HepG2 (cell line): ENCODE data around the gene FOXN3. TPM values are rescaled to one million over a fixed set of nuclear protein-coding genes. Genes with fewer than 3 reads are reported as not detected.

Experiments used
- DR1 ChIP-seq: sonication (generic); formaldehyde crosslinking; IDR thresholded peaks from 2 replicates; pipeline ENCODE4 v1.8.0; 2021; ENCODE audit warnings: mild to moderate bottlenecking, missing genetic modification reagents, inconsistent platforms
- FIP1L1 ChIP-seq: fragments of 200-400 bp; formaldehyde crosslinking; IDR thresholded peaks from 2 replicates; pipeline ENCODE4 v1.6.1; 2018; ENCODE audit warnings: low read depth, mild to moderate bottlenecking, low read length, moderate library complexity, borderline replicate concordance; ENCODE audit not compliant: insufficient read depth
- KDM5A ChIP-seq: fragments of 200-600 bp; sonication (generic); IDR thresholded peaks from 2 replicates; pipeline ENCODE4 v1.7.0; 2018; ENCODE audit warnings: antibody characterized with exemption, mild to moderate bottlenecking, low read length, borderline replicate concordance
- MXI1 ChIP-seq: IDR thresholded peaks from 3 replicates; pipeline ENCODE4 v1.6.1; 2012; ENCODE audit warnings: low read depth, low read length, inconsistent platforms, borderline replicate concordance
- MYC ChIP-seq: sonication (generic); formaldehyde crosslinking; IDR thresholded peaks from 2 replicates; pipeline ENCODE4 v1.9.0; 2021; ENCODE audit warnings: missing genetic modification reagents, borderline replicate concordance
- PHF21A ChIP-seq: sonication (generic); formaldehyde crosslinking; IDR thresholded peaks from 2 replicates; pipeline ENCODE4 v1.5.0; 2020; ENCODE audit warnings: mild to moderate bottlenecking, missing genetic modification reagents
- RBFOX2 ChIP-seq: fragments of 200-400 bp; formaldehyde crosslinking; IDR thresholded peaks from 2 replicates; pipeline ENCODE4 v1.6.1; 2017; ENCODE audit warnings: low read depth, mild to moderate bottlenecking, low read length
- ZNF160 ChIP-seq: sonication (generic); formaldehyde crosslinking; IDR thresholded peaks from 2 replicates; pipeline ENCODE4 v1.8.0; 2022; ENCODE audit warnings: mild to moderate bottlenecking, inconsistent platforms, missing genetic modification reagents
- ZNF670 ChIP-seq: sonication (generic); formaldehyde crosslinking; IDR thresholded peaks from 2 replicates; pipeline ENCODE4 v1.8.0; 2022; ENCODE audit warnings: mild to moderate bottlenecking, missing genetic modification reagents, borderline replicate concordance
- ZNF891 ChIP-seq: sonication (generic); formaldehyde crosslinking; IDR thresholded peaks from 2 replicates; pipeline ENCODE4 v1.5.0; 2020; ENCODE audit warnings: mild to moderate bottlenecking, missing genetic modification reagents
- polyA plus RNA-seq, 8 experiments: library from polyadenylated mRNA; depleted of rRNA in 3 of 8; stranded (reverse) in 7 of 8; unstranded in 1 of 8; fragments of >200 nt; fragmentation: Illumina TruSeq in 4 of 8; extraction: Trizol in 4 of 8; gene quantifications; 2 replicates each; pipeline versions ENCODE4 v1.2.1 to v1.2.3, GENCODE V29; 2011 to 2016; ENCODE audit warnings: low read depth in 4 of 8, missing spikeins in 1 of 8, mixed read lengths in 1 of 8; ENCODE audit not compliant: insufficient read depth in 1 of 8
- total RNA-seq, 5 experiments: library from RNA; depleted of rRNA; stranded (reverse); fragments of >200 nt; fragmentation: Illumina TruSeq; extraction: Trizol; gene quantifications; 2 replicates each; pipeline ENCODE4 v1.2.3, GENCODE V29; 2016; ENCODE audit warnings: low read depth in 1 of 5
- TF ChIP-seq, protein P1 (sequence below), 2 experiments: fragments of 450-650 bp in 1 of 2; sonication (generic) in 1 of 2; formaldehyde crosslinking in 1 of 2; IDR thresholded peaks; 2 replicates each; pipeline versions ENCODE4 v1.6.1 to v1.8.0; 2016 to 2022; ENCODE audit warnings: antibody characterized with exemption in 1 of 2, mild to moderate bottlenecking in 1 of 2, missing genetic modification reagents in 1 of 2
- TF ChIP-seq, protein P2 (sequence below): sonication (generic); formaldehyde crosslinking; IDR thresholded peaks from 2 replicates; pipeline ENCODE4 v1.4.0; 2020; ENCODE audit warnings: low read depth, mild to moderate bottlenecking, missing genetic modification reagents
- TF ChIP-seq, protein P3 (sequence below): sonication (generic); formaldehyde crosslinking; IDR thresholded peaks from 2 replicates; pipeline ENCODE4 v1.5.0; 2020; ENCODE audit warnings: mild to moderate bottlenecking, missing genetic modification reagents, borderline replicate concordance

The FOXN3 gene
- total and polyA plus RNA-seq, 2 of the 13 experiments (the other 11 are each of a cell fraction or from before 2014, with no cell fraction given), result 32.4 to 70.2 TPM

DNA sequence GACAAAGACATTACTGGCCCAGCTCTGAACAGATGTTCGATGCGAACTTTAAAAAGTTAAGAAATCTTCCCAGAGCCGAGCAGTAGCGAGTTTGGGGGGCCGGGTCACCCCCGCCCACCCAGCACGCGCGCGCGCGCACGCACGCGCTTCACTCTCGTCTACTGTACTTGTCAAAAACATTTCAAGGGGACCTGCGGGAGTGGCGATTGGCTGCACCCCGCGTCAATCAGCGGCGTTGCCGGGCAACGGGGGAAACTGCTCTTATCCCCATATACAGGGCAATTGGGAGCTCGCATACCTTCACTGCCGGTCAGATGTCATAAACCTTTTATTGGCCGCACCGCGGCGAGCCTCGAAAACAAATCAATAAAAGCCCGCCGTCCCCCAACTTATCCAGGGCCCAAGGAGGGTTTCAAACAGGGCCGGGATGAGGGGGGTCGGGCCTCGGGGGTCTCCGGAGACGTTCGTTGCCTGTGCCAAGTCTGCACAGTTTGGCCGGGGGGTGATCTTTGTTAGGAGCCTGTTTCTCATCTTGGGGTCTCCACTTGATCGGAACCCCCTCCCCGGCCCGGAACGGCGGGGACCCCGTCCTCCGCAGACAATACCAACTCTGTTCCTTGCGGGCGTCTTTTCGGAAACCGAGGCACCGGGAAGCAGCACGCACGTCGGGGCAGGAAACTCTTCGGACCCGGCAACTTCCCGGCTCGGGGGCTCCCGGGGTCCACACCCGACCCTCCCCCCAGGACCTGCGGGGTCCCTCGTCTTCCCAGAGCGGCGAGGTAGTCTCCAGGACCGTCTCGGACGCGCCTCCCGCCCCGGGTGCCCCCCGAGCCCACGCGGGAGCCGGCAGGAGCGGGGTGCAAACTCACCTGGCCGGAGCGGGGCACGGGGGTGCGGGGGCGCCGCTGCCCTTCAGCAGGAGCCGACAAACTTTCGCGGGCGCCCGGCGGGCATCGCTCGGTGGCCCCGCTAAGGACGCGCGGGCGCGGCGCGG, 734 bp downstream of the FOXN3 start (continued):
- TF ChIP-seq, protein P1, sequence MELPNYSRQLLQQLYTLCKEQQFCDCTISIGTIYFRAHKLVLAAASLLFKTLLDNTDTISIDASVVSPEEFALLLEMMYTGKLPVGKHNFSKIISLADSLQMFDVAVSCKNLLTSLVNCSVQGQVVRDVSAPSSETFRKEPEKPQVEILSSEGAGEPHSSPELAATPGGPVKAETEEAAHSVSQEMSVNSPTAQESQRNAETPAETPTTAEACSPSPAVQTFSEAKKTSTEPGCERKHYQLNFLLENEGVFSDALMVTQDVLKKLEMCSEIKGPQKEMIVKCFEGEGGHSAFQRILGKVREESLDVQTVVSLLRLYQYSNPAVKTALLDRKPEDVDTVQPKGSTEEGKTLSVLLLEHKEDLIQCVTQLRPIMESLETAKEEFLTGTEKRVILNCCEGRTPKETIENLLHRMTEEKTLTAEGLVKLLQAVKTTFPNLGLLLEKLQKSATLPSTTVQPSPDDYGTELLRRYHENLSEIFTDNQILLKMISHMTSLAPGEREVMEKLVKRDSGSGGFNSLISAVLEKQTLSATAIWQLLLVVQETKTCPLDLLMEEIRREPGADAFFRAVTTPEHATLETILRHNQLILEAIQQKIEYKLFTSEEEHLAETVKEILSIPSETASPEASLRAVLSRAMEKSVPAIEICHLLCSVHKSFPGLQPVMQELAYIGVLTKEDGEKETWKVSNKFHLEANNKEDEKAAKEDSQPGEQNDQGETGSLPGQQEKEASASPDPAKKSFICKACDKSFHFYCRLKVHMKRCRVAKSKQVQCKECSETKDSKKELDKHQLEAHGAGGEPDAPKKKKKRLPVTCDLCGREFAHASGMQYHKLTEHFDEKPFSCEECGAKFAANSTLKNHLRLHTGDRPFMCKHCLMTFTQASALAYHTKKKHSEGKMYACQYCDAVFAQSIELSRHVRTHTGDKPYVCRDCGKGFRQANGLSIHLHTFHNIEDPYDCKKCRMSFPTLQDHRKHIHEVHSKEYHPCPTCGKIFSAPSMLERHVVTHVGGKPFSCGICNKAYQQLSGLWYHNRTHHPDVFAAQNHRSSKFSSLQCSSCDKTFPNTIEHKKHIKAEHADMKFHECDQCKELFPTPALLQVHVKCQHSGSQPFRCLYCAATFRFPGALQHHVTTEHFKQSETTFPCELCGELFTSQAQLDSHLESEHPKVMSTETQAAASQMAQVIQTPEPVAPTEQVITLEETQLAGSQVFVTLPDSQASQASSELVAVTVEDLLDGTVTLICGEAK (IDR thresholded peaks at IDR 0.05), result no peak
- TF ChIP-seq, protein P1 (CRISPR knock-in tag; IDR thresholded peaks at IDR 0.05), result peak; percentile 30; the same call in 1 of the 2 replicates
- TF ChIP-seq, protein P2, sequence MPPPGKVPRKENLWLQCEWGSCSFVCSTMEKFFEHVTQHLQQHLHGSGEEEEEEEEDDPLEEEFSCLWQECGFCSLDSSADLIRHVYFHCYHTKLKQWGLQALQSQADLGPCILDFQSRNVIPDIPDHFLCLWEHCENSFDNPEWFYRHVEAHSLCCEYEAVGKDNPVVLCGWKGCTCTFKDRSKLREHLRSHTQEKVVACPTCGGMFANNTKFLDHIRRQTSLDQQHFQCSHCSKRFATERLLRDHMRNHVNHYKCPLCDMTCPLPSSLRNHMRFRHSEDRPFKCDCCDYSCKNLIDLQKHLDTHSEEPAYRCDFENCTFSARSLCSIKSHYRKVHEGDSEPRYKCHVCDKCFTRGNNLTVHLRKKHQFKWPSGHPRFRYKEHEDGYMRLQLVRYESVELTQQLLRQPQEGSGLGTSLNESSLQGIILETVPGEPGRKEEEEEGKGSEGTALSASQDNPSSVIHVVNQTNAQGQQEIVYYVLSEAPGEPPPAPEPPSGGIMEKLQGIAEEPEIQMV (CRISPR knock-in tag), result 0 out of 2 replicates have a peak, but pooled peaks have one; percentile 53
- 0 out of 2 replicates have a peak, but pooled peaks have one; percentile 12 for TF ChIP-seq ZNF670
- TF ChIP-seq MYC (CRISPR knock-in tag), result 0 out of 2 replicates have a peak, but pooled peaks have one; percentile 36
- TF ChIP-seq MXI1, result peak; percentile 79; the same call in 2 of the 3 replicates
- TF ChIP-seq PHF21A (CRISPR knock-in tag), result peak; percentile 21; the same call in 1 of the 2 replicates
- TF ChIP-seq ZNF160 (CRISPR knock-in tag), result 0 out of 2 replicates have a peak, but pooled peaks have one; percentile 37
- TF ChIP-seq KDM5A, result peak; percentile 59; the same call in 1 of the 2 replicates
- TF ChIP-seq DR1, result no peak
- TF ChIP-seq FIP1L1, result peak; percentile 63; the same call in 1 of the 2 replicates
- TF ChIP-seq ZNF891 (CRISPR knock-in tag), result peak; percentile 51; the same call in 1 of the 2 replicates
- peak; percentile 80 for TF ChIP-seq RBFOX2
- TF ChIP-seq, protein P3, sequence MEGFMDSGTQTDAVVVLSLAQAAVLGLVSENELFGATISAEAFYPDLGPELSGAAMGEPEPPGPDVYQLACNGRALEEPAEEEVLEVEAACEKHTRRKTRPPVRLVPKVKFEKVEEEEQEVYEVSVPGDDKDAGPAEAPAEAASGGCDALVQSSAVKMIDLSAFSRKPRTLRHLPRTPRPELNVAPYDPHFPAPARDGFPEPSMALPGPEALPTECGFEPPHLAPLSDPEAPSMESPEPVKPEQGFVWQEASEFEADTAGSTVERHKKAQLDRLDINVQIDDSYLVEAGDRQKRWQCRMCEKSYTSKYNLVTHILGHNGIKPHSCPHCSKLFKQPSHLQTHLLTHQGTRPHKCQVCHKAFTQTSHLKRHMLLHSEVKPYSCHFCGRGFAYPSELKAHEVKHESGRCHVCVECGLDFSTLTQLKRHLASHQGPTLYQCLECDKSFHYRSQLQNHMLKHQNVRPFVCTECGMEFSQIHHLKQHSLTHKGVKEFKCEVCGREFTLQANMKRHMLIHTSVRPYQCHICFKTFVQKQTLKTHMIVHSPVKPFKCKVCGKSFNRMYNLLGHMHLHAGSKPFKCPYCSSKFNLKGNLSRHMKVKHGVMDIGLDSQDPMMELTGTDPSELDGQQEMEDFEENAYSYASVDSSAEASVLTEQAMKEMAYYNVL, result peak; percentile 51; the same call in 1 of the 2 replicates
